K562 (cell line): ENCODE data around the gene TRAF3. TPM values are rescaled to one million over a fixed set of nuclear protein-coding genes. Genes with fewer than 3 reads are reported as not detected.
A peak's percentile ranks its signal among the peaks of the same experiment; 100 is the strongest.

Experiments used
- ATAC-seq: fragments of 200-7000 bp; cut with Tn5 transposase; 3 replicates; pipeline ENCODE4 v1.9.1; 2020; ENCODE audit warnings: moderate library complexity
- BruUV-seq: library from RNA; stranded (reverse); fragments of 400-500 nt; replicated peaks from 2 replicates; lab custom pipeline; 2021; lab: Mats Ljungman, UMichigan
- CTCF ChIA-PET: fragments of 300-600 bp; formaldehyde crosslinking; extraction: SDS; loops from one replicate; lab custom pipeline; 2021; ENCODE audit warnings: low intra/inter-chr PET ratio; lab: Yijun Ruan, JAX
- POLR2A ChIA-PET: fragments of 300-600, 350-650 bp; sonication (Branson Sonifier 250); formaldehyde crosslinking; extraction: SDS; loops from one replicate; lab custom pipeline; 2021; ENCODE audit warnings: antibody characterized with exemption, inconsistent platforms; lab: Yijun Ruan, JAX
- DNase-seq, 4 experiments: peaks; one replicate each; pipeline versions ENCODE4 v3.0.0 to v3.0.0-alpha.2; 2011 to 2018; ENCODE audit warnings: low spot score in 3 of 4, mixed read lengths in 3 of 4; ENCODE audit errors: extremely low read depth in 1 of 4
- FAIRE-seq: peaks from 2 replicates; lab custom pipeline; 2011; peaks lifted over from hg19 to GRCh38; lab: Jason Lieb, UNC
- H2AFZ ChIP-seq: 2 replicates; pipeline ENCODE4 v1.6.0; 2011; ENCODE audit warnings: low read depth, low read length, control low read depth, inconsistent platforms
- H3K27ac ChIP-seq: fragments of 200-600 bp; 3 replicates; pipeline ENCODE4 v1.8.0; 2011; ENCODE audit warnings: low read depth, mild to moderate bottlenecking, control low read depth, inconsistent platforms, low read length, moderate library complexity, mixed read lengths; ENCODE audit errors: extremely low read depth
- H3K27me3 ChIP-seq, 2 experiments: fragments of 300-600 bp in 1 of 2; 2 replicates in 1 of 2; 3 replicates in 1 of 2; pipeline versions ENCODE4 v1.6.0 to v1.8.0; 2011; ENCODE audit warnings: inconsistent platforms in 2 of 2, low read length in 2 of 2, mild to moderate bottlenecking in 1 of 2, mixed read lengths in 1 of 2, moderate library complexity in 1 of 2; ENCODE audit not compliant: control insufficient read depth in 2 of 2, insufficient read depth in 2 of 2
- H3K36me3 ChIP-seq: fragments of 300-600 bp; 3 replicates; pipeline ENCODE4 v1.8.0; 2011; ENCODE audit warnings: mild to moderate bottlenecking, low read length, inconsistent platforms; ENCODE audit not compliant: control insufficient read depth, insufficient read depth
- H3K4me1 ChIP-seq, 2 experiments: fragments of 200-600 bp in 1 of 2; replicated peaks in 1 of 2; 2 replicates in 1 of 2; 3 replicates in 1 of 2; pipeline versions ENCODE4 v1.5.1 to v1.8.0; 2011; ENCODE audit warnings: inconsistent platforms in 2 of 2, low read length in 2 of 2, mild to moderate bottlenecking in 1 of 2, mixed read lengths in 1 of 2, moderate library complexity in 1 of 2; ENCODE audit not compliant: control insufficient read depth in 2 of 2, insufficient read depth in 2 of 2
- H3K4me2 ChIP-seq: 2 replicates; pipeline ENCODE4 v1.6.1; 2011; ENCODE audit warnings: low read length, control low read depth, inconsistent platforms, mixed read lengths; ENCODE audit not compliant: insufficient read depth
- H3K4me3 ChIP-seq: fragments of 200-600 bp; sonication (generic), shearing (Covaris generic); 2 replicates; pipeline ENCODE4 v1.5.1; 2016; ENCODE audit warnings: control low read depth, inconsistent platforms
- H3K79me2 ChIP-seq: fragments of 200-600 bp; 3 replicates; pipeline ENCODE4 v1.8.0; 2011; ENCODE audit warnings: low read length, inconsistent platforms; ENCODE audit not compliant: control insufficient read depth, insufficient read depth
- H3K9ac ChIP-seq, 2 experiments: 2 replicates each; pipeline versions ENCODE4 v1.6.0 to v1.6.1; 2011; ENCODE audit warnings: low read depth in 2 of 2, low read length in 2 of 2, control low read depth in 1 of 2, inconsistent platforms in 1 of 2, mild to moderate bottlenecking in 1 of 2, mixed read lengths in 1 of 2; ENCODE audit not compliant: insufficient read depth in 1 of 2
- H3K9me1 ChIP-seq: one replicate; pipeline ENCODE4 v1.6.0; 2011; ENCODE audit warnings: inconsistent platforms, mild to moderate bottlenecking, low read length, moderate library complexity; ENCODE audit not compliant: control insufficient read depth, insufficient read depth
- H3K9me3 ChIP-seq: replicated peaks from 2 replicates; pipeline ENCODE4 v1.5.1; 2011; ENCODE audit warnings: low read depth, low read length, inconsistent platforms; ENCODE audit not compliant: control insufficient read depth, insufficient read depth
- H4K20me1 ChIP-seq: replicated peaks from 2 replicates; pipeline ENCODE4 v1.6.1; 2011; ENCODE audit warnings: low read length, inconsistent platforms, mixed read lengths; ENCODE audit not compliant: control insufficient read depth, insufficient read depth
- AFF4 ChIP-seq: sonication (generic); formaldehyde crosslinking; IDR thresholded peaks from 2 replicates; pipeline ENCODE4 v1.8.0; 2023; ENCODE audit warnings: mild to moderate bottlenecking, missing genetic modification reagents
- C11orf30 ChIP-seq: fragments of 450-650 bp; IDR thresholded peaks from 2 replicates; pipeline ENCODE4 v1.6.1; 2016; ENCODE audit warnings: low read depth, mild to moderate bottlenecking
- CXXC5 ChIP-seq: fragments of 250-450 bp; sonication (Bioruptor Pico); IDR thresholded peaks from 2 replicates; pipeline ENCODE4 v1.8.0; 2022; ENCODE audit warnings: inconsistent platforms, mild to moderate bottlenecking, moderate library complexity
- HINFP ChIP-seq: fragments of 450-650 bp; conservative IDR thresholded peaks from 2 replicates; pipeline ENCODE4 v1.6.1; 2016; ENCODE audit warnings: missing genetic modification characterization, low read depth, mild to moderate bottlenecking, control low read depth, missing compliant biosample characterization
- IRF9 ChIP-seq: fragments of 450-650 bp; IDR thresholded peaks from 2 replicates; pipeline ENCODE4 v1.6.1; 2016; ENCODE audit warnings: missing biosample characterization, missing genetic modification characterization
- MED1 ChIP-seq: sonication (generic); formaldehyde crosslinking; IDR thresholded peaks from 2 replicates; pipeline ENCODE4 v1.8.1; 2023; ENCODE audit warnings: missing genetic modification reagents, borderline replicate concordance
- SIN3B ChIP-seq: fragments of 450-650 bp; IDR thresholded peaks from 2 replicates; pipeline ENCODE4 v1.6.1; 2017; ENCODE audit warnings: low read depth, mild to moderate bottlenecking, moderate library complexity
- SNRNP70 ChIP-seq: fragments of 200-400 bp; formaldehyde crosslinking; optimal IDR thresholded peaks from 2 replicates; pipeline ENCODE3; 2017; ENCODE audit warnings: low read depth, low read length
- SOX6 ChIP-seq: fragments of 450-650 bp; IDR thresholded peaks from 2 replicates; pipeline ENCODE4 v1.6.1; 2014; ENCODE audit warnings: mild to moderate bottlenecking
- U2AF1 ChIP-seq: fragments of 200-400 bp; formaldehyde crosslinking; optimal IDR thresholded peaks from 2 replicates; pipeline ENCODE3; 2017; ENCODE audit warnings: mild to moderate bottlenecking, low read depth, low read length, moderate library complexity
- USF1 ChIP-seq: sonication (generic); formaldehyde crosslinking; IDR thresholded peaks from 2 replicates; pipeline ENCODE4 v1.9.0; 2022; ENCODE audit warnings: mild to moderate bottlenecking, missing genetic modification reagents
- ZNF124 ChIP-seq: sonication (generic); formaldehyde crosslinking; IDR thresholded peaks from 2 replicates; pipeline ENCODE4 v1.8.1; 2022; ENCODE audit warnings: missing genetic modification reagents
- ZNF324 ChIP-seq: fragments of 250-450 bp; sonication (Bioruptor Pico); IDR thresholded peaks from 2 replicates; pipeline ENCODE4 v1.4.0; 2020; ENCODE audit warnings: mild to moderate bottlenecking
- ZNF347 ChIP-seq: fragments of 450-650 bp; formaldehyde crosslinking; IDR thresholded peaks from 2 replicates; pipeline ENCODE4 v1.4.0; 2020; ENCODE audit warnings: low read depth, mild to moderate bottlenecking, moderate library complexity
- ZNF778 ChIP-seq: fragments of 450-650 bp; formaldehyde crosslinking; IDR thresholded peaks from 2 replicates; pipeline ENCODE4 v1.4.0; 2020; ENCODE audit warnings: mild to moderate bottlenecking, moderate library complexity
- WGBS: fragments of 100-300 bp; shearing (Covaris generic); methylation state at CpG from one replicate; pipeline ENCODE4 v1.1.6; 2016; ENCODE audit warnings: low coverage, mixed read lengths; ENCODE audit not compliant: insufficient coverage; ENCODE audit errors: missing lambda C conversion rate; 5-methylcytosine and 5-hydroxymethylcytosine counted together
- in situ Hi-C: fragments of 300-500 bp; cut with MboI; formaldehyde crosslinking; loops from 4 replicates; pipeline ENCODE4 v1.15.0; 2018; ENCODE audit warnings: inconsistent platforms, mixed read lengths
- intact Hi-C: fragments of 100-400 bp; cut with micrococcal nuclease; formaldehyde crosslinking; loops from 2 replicates; pipeline ENCODE4 v1.14.2; 2022
- polyA plus RNA-seq, 8 experiments: library from polyadenylated mRNA; depleted of rRNA in 4 of 8; stranded (reverse) in 5 of 8; unstranded in 3 of 8; fragments of >200 nt; fragmentation: Nextera tagmentation in 2 of 8; fragmentation: Illumina TruSeq in 1 of 8; extraction: Ambion mirVana in 2 of 8; extraction: Trizol in 1 of 8; gene quantifications; 2 replicates each; pipeline versions ENCODE4 v1.2.1 to v1.2.3, GENCODE V29; 2011 to 2014; ENCODE audit warnings: inconsistent platforms in 1 of 8, missing spikeins in 1 of 8
- total RNA-seq, 7 experiments: library from RNA; depleted of rRNA in 6 of 7; stranded (reverse); fragments of >200 nt in 6 of 7; fragmentation: Illumina TruSeq in 2 of 7; extraction: Trizol in 2 of 7; gene quantifications; 2 replicates each; pipeline versions ENCODE4 v1.2.1 to v1.2.3, GENCODE V29; 2011 to 2021; ENCODE audit warnings: low replicate concordance in 1 of 7

The TRAF3 gene
- total and polyA plus RNA-seq, 9 of the 15 experiments (the other 6 are each of a cell fraction or from before 2014, with no cell fraction given): 0.52 to 21.3 (median 9.9) TPM

GRCh38 chr14:102825307-102826095 lies 48.3 kb downstream of the TRAF3 start:
- WGBS: 70% methylated on average over 14 of the region's 22 CpGs
- ChIA-PET POLR2A (no interaction called here), CTCF (no interaction called here)
- Histone ChIP-seq H3K9me3 (no peaks in the 10 kb centered on the region), H2AFZ (no peak overlapping the region), H3K36me3 (peaks cover 1% of the 10 kb centered on the region; the same call in 1 of the 3 replicates), H3K9me1 (no peaks in the 10 kb centered on the region), H3K27me3 (no peaks in the 10 kb centered on the region), H3K4me3 (no peak overlapping the region), H3K9ac (peak overlapping the region in 1 of 2 experiments; percentile 3; a peak in 1 of 4 replicates), H3K79me2 (peaks cover 52% of the 10 kb centered on the region), H3K4me2 (no peak overlapping the region), H4K20me1 (no peaks in the 10 kb centered on the region), H3K27ac (no peak overlapping the region), H3K4me1 (peaks cover 7 to 23% of the 10 kb centered on the region in 2 experiments; a peak in 3 of 5 replicates)
- DNase-seq (no peak), FAIRE-seq (no peak), ATAC-seq (no peak)
- no TSS peak for BruUV-seq
- in situ Hi-C loops (no loop called here), intact Hi-C loops (no loop called here)
- TF ChIP-seq SNRNP70 (no peak), ZNF124 (CRISPR knock-in tag) (no peak), C11orf30 (no peak), MED1 (CRISPR knock-in tag) (no peak), SIN3B (no peak), USF1 (CRISPR knock-in tag) (no peak), SOX6 (no peak), ZNF324 (CRISPR knock-in tag) (no peak), IRF9 (tag) (no peak), ZNF778 (no peak), CXXC5 (CRISPR knock-in tag) (no peak), AFF4 (CRISPR knock-in tag) (no peak), ZNF347 (CRISPR knock-in tag) (no peak), U2AF1 (no peak), HINFP (tag) (no peak)
